Stimulated activated CD8-positive, alpha-beta memory T cell treated with anti-CD3 and anti-CD28 coated beads, Interleukin-7, amount 100 ng/mL, for 24 hours (primary cell): Measurements from ENCODE around the gene PRRT1.
"Not testable (repeated sequence)": the region's sequence is repeated elsewhere in the genome, so short reads cannot be mapped to it uniquely, and the experiment has no call there.

ENCODE experiments used
- DNase-seq: peaks from one replicate; pipeline ENCODE4 v3.0.0-alpha.2; 2020; ENCODE audit warnings: low read depth

The PRRT1 gene

GRCh38 chr6:32120573-32121059 lies 31.1 kb downstream of the PRRT1 start:
- no peak for DNase-seq

DNA sequence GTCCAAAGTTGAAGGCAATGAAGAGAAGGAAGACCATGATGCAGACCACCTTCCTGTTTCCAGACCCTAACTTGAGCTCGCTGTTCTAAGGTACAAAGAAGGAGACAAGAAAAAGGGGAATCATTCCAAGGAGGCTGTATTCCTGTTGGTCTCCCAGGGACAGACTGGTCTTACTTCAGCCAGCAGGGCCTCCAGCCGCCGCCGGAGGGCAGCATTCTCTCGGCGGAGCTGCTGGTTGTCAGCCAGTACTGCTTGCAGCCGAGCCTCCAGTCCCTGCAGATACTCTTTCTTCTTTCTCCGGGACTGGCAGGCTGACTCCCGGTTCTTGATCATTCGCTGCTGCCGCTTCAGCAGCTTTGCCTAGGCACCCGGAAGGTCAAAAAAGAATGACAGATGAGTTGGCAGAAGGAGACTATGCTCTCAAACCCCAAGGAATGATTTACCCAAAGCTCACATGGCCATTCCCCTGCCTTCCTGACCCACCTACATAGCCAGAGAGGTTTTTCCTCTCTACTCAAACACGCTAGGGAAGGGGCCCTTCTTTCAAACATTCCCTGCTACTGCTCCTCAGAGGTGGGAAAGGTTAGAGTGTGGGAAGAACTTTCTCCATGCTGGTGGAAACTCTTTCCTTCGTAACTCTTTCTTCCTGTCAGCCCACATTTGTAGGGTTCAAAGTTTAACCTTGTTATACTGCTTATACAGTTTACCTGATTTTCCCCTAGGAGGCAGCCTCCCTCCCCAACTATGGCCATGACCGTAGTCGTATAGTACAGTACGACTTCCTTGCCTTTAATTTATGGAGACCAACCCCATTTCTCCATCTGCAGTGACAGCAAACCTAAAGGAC lies 32.7 kb downstream of the PRRT1 start:
- peak; percentile 33 for DNase-seq

DNA sequence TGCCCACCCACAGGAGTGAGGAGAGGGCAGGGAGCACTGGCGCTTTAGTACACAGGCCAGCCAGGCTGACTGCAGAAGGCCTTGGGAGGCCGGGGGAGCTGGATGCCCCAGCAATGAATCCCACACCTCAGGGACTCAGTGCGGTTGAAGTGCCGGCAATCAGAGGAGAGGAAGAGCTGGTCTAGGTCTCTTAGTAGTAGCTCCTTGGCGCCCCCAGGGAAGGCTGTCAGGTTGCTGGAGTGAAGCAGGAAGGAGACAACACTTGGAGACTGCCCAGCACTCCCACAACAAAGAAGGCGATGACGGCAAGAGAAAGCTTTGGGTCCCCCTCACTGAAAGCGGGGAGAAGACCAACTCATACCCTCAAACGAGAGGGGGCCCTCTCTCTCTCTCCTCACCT lies 34.3 kb downstream of the PRRT1 start:
- DNase-seq = no peak

DNA sequence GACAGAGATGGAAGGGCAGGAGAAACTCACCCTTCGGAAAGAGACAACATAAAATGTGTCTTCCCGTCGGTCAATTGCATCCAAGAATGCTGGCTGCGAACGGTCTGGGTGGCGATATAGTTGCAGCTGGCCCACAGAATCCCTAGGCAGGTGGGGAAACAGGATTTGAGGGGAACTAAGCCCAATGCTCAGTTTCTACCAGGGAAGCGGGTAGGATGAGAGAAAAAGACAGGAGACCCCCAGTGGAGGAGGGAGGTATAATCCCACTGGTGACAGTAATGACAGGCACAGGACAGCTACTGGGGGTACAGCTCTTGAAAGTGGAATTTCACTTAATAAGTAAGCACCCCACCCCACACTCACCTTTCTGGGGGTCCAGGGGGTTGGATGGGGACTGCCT lies 35.1 kb downstream of the PRRT1 start:
- DNase-seq = no peak

- no peak for DNase-seq
Measured at GRCh38 chr6:32115623-32116022, 36.1 kb downstream of the PRRT1 start.

- DNase-seq = no peak
Measured at GRCh38 chr6:32114796-32115195, 36.9 kb downstream of the PRRT1 start.

GRCh38 chr6:32113386-32114352 lies 38.1 kb downstream of the PRRT1 start:
- no peak for DNase-seq

- no peak for DNase-seq
Measured at GRCh38 chr6:32112431-32112980, 39.2 kb downstream of the PRRT1 start.

DNA sequence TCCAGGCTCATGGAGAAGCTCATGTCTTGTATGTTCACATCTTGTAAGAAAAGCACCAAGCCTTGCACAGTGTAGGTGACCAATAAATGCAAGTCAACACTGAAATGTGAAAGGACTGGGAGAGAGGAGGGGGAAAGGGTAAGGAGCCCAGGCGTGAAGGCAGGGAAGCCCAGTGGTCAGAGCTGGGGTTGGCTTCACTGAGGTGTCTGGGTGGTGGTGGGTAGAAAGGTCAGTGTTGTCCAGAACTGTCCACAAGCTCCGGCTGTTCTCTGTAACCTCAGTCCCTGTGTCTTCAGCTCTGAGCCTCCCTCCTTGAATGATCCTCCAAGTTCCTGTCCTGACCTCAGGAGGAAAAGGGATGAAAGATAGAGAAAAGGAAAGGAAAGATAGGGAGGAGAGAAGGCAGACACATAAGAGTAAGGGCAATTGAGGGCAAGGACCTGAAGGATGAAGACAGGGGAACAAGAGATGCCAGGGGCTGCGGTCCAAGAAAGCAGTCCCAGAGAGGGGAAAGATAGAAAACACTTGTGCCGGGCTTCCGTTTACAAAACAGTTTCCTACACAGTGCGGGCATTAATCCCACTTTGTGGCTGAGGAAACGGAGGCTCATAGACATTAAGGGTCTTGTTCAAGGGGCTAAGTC lies 40.2 kb downstream of the PRRT1 start:
- DNase-seq = no peak

DNA sequence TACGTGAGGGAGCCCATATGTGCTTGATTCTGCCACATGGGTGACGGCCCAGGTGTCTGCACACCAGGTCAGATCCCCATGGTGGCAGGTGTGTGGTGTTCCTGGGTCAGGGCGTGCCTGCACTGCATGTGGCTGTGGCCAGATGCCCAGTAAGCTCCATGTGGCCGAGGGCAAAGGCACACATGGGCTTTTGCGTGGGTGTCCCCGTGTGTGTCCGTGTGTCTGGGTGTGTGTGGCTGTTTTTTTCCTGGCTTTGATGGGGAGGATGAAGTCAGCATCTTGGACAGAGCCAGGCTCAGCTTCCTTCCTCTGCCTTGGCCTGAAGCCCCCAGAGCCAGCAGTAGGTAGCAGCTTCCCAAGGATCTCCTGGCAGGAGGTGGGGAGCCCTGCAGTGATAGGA lies 41.1 kb downstream of the PRRT1 start:
- DNase-seq = no peak

DNA sequence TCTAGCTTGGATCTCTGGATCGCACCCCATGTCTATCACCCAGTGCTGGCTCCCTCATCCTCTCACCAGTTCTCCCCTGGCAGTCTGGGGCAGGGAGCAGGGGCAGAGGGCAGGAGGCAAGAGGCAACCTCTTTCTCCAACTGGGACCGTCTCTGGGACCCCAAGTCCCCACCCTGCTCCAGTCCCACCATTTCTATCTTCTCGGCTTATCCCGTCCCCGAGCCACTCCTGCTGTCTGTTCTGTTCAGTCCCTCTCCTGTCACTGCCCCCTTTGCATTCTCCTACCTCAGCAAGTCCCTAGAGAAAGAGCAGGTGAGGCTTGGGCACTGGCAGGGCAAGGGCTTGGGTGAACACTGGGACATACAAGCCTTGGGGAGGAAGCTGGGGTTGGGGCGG lies 42.0 kb downstream of the PRRT1 start:
- no peak for DNase-seq

GRCh38 chr6:32109114-32109764 lies 42.5 kb downstream of the PRRT1 start, which contains the start of gene TNXB:
Gene TNXB (minus strand): TSS chr6:32109338. CDS start chr6:32098198, 11,140 bp downstream.
- no peak for DNase-seq

DNA sequence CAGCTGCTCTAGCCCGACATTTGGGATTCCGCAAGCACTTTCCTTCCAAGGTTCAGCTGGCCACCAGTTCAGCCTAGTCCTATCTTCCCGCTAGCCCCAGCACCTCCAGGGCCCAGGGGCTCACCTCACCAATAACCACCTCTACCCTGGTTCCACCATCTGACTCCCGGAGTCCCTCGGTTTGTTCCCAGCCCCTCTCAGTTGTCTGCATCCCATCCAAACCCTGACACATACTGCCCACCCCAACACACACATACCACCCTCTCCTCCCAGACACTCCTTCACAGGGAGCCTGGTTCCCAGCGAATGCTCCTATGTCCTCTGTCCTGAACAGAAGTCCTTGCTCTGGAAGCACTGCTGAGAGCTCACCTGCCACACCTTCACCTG lies 43.0 kb downstream of the PRRT1 start:
- DNase-seq = no peak

- no peak for DNase-seq
Measured at GRCh38 chr6:32108094-32108627, 43.6 kb downstream of the PRRT1 start.

DNA sequence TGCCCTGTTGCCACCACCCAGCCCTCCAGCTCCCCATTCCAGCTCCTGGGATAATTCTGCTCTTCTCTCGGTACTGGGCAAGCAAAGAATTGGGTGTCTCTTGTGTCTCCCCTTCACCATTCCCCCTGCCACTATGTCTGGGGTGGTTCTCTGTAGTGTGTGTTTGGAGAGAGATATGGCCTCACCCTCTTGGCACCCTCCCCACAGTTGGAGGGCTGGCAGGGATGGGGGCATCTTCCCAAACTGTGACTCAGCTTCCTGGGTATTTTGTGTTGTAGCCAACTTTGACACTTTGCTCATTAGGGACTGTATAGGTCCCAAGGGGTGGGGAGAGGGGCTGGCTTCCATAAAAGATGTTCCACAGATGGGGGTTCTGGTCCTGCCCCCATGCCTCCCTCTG lies 44.3 kb downstream of the PRRT1 start:
- no peak for DNase-seq

DNA sequence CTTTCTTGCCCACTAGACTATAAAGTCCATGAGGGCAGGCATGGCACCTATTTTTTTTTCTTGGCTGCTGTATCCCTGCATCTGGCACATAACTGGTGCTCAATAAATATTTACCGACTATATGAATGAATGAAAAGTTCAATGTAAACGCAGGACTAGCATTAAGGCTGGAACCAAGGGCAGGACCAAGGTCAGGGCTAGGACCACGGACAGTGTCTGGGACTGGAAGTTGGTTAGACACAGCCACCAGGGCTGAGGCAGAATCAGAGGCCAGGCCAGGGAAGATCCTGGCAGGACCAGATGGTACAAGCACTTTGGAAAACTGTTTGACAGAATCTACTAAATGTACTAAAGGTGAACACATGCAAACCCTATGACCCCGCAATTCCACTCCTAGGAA lies 46.3 kb downstream of the PRRT1 start:
- DNase-seq = no peak

- DNase-seq = no peak
Measured at GRCh38 chr6:32102255-32102654, 49.5 kb downstream of the PRRT1 start.

- not testable (repeated sequence) for DNase-seq
Measured at GRCh38 chr6:32100251-32100650, 51.5 kb downstream of the PRRT1 start.
